GM19395 (cell line): ENCODE measurements around the gene GEMIN4.
"Not testable (repeated sequence)": the region's sequence is repeated elsewhere in the genome, so short reads cannot be mapped to it uniquely, and the experiment has no call there.

Experiments used
- ATAC-seq: cut with Tn5 transposase; IDR thresholded peaks from one replicate; pipeline ENCODE4 v1.9.1; 2021; ENCODE audit warnings: mild to moderate bottlenecking, moderate library complexity; ENCODE audit not compliant: unreplicated experiment

Gene GEMIN4

GRCh38 chr17:752002-752619 is at the start of gene GEMIN4:
GEMIN4 (minus strand) TSS chr17:752264; CDS start chr17:752142, 122 bp downstream.
- ATAC-seq, result peak; percentile 85

GRCh38 chr17:801660-802059 is 49.6 kb upstream of the GEMIN4 start:
- ATAC-seq, result no peak

DNA sequence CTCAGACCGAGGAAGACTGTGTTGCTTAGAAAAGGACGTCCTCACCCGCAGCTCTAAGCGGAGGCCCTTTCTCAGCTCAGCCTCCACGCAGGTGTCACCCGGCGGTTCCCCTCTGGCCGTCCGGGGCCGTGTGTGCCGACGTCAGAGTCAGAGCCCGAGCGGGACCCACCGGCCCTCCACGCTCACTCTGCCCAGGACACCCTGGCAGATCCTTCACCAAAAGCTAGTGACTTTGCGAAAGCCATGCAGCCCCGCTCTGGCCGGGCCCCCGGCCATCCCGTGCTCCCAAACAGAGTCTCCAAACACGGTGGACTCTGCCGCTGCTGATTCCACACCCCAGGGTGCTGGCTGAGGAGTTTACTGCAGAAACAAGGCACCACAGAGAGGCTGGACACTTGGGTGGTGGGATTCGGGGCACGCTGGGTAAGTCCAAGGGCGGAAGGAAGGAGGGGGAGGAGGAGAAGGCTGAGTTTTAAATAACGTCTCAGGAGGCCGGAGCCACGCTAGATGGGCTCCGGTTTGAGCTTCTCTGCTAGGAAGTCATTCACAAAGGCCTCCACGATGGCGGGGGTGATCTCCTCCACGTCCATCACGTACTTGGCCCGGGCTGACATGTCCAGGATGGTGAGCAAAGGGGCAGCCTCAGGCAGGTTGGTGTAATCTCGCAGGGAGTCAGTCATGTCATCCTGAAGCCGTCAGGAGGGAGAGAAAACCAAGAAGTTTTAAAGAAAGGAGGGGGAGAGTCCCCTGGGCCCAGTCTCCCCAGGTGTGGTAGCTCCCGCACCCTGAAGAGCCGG is 48.6 kb upstream of the GEMIN4 start:
- no peak for ATAC-seq

- no peak for ATAC-seq
These were observed 47.2 kb upstream of the GEMIN4 start for GRCh38 chr17:799261-799660.

- no peak for ATAC-seq
These were observed 46.2 kb upstream of the GEMIN4 start for GRCh38 chr17:798246-798645.

DNA sequence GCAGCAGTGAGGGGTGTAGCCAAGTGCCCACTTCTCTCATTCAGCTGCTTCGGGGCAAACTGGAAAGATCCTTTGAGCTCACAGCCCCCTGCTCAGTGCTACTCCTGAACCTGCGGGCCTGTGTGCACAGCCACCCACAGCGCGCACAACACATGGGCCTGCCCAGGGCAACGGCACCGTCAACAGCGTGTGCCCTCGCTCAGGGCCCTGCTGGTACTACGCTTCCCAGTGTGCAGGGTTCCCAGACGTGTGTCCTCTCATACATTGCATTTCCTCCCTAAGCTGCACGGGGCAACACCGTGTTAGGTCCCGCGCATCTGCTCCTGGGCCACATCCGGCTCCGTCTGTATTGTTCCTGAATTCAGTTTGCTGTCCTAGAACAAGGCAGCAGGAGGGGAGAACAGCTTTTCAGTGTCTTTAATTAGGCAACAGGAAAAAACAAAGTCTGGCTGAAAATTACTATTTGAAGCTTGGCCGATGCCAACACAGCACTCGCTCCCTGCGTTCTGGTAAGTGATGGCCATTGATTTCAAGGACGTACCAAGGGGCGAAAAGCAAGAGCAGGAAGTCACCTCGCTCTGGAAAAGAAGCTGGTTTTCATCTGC is 45.3 kb upstream of the GEMIN4 start:
- ATAC-seq, result no peak

DNA sequence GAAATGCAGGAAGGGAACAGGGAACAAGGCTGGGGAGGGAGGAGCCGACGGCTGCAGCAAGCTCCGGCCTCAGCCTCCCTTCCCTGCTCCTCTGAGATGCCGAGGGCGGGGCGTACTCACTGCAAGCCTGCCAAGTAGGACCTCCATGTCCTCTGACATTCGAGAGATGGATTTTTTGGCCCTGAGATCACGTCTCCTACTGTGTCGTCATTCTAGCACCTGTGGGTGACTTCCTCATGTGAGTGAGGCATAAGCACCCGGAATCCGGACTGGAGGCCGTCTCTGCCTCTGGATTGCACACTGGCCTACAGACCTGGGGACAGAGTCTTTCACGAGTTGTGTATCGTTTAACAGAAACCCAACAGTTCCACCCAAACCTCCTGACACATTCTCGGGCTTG is 44.5 kb upstream of the GEMIN4 start:
- ATAC-seq, result no peak

DNA sequence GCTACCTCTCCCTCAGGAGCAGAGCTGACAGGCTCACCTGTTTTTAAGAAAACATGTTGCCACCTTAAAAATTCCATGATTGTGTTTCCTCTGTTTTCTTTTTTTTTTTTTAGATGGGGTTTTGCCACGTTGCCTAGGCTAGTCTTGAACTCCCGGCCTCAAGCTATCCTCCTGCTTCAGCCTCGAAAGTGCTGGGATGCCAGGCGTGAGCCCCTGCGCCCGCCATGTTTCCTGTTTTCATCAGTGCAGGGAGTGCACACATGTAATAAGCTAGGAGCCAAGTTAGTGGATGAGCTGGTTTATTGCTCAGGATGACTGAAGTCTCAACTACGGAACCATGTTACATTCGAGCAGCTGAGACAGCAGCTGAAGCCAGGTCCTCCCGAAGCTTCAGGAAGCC is 43.7 kb upstream of the GEMIN4 start:
- no peak for ATAC-seq

- no peak for ATAC-seq
These were observed 43.2 kb upstream of the GEMIN4 start for GRCh38 chr17:795276-795675.

DNA sequence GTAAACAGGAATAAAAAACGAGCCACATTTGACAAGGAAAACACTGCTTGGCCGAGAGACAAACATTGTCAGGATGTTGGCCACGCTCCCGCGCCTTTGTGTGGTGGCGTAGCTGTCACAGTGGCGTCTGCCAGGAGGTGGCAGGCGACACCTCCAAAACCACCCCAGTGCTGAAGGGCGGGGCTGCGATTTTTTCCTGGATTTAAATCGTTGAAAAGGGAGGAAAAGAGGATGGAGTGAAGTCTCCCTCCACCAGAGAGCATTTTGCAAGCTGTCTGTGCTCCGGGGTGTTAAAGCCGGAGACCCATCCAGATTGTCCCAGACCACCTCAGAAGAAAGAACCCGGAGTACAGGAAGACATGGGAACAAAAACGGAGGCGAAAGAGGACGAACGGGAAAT is 42.8 kb upstream of the GEMIN4 start:
- ATAC-seq, result no peak

GRCh38 chr17:792277-792676 is 40.2 kb upstream of the GEMIN4 start:
- ATAC-seq, result no peak

DNA sequence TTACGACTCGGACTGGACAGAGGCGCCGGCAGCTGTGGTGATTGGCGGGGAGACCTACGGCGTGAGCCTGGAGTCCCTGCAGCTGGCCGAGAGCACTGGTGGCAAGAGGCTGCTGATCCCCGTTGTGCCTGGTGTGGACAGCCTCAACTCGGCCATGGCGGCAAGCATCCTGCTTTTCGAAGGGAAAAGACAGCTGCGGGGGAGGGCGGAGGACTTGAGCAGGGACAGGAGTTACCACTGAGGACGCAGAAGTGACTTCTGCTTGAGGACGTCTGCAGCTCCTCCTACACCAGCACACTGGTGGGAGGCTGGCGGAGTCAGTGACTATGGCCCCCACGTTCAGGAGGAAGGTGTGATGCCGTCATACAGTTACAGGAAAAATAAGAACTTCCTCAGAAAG is 39.8 kb upstream of the GEMIN4 start:
- ATAC-seq, result no peak

DNA sequence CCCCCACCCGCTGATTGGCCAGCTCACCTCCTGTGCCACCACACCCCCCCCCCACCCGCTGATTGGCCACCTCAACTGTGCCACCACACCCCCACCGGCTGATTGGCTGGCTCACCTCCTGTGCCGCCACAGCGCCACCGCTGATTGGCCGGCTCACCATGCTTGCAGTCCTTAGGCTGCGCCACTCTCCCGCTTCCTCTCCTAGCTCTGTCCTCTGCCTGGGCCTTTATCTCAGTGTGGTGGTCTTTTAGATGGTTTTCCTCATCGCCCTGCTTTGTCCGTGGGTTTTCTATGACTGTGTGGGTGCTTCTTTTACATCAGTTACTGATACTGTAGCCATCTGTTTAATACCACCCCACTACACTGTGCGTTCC is 38.8 kb upstream of the GEMIN4 start:
- not testable (repeated sequence) for ATAC-seq

DNA sequence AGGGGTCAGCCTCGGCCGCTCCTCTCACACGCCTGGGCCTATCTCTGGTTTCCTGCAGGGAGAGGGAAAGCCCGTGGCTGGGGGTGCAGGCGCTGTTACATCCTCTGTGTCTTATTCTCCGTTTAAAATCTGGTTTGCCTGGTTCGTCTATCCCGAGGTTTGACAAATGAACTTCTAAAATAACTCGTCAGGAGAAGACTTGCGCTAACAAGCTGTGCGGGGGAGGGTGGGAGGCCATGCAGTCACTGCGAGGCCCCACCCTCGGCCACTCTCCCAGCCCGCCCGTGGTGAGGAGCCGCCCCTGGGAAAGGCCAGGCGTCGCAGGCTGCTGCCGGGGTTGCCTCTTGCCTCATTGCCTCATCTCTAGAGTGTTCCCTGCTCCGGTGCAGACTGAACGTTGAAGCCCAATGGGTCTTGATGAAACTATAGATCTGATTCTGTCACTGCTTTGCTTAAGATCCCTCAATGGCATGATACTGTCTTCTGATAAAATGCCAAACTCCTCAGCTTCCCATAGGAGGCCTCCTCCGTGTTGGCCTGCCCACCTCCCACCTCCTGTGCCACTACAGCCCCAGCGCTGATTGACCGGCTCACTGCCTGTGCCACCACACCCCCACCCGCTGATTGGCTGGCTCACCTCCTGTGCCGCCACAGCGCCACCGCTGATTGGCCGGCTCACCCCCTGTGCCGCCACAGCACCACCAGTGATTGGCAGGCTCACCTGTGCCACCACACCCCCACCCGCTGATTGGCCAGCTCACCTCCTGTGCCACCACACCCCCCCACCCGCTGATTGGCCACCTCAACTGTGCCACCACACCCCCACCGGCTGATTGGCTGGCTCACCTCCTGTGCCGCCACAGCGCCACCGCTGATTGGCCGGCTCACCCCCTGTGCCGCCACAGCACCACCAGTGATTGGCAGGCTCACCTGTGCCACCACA is 38.1 kb upstream of the GEMIN4 start:
- not testable (repeated sequence) for ATAC-seq

- no peak for ATAC-seq
These were observed 37.2 kb upstream of the GEMIN4 start for GRCh38 chr17:789160-789840.

DNA sequence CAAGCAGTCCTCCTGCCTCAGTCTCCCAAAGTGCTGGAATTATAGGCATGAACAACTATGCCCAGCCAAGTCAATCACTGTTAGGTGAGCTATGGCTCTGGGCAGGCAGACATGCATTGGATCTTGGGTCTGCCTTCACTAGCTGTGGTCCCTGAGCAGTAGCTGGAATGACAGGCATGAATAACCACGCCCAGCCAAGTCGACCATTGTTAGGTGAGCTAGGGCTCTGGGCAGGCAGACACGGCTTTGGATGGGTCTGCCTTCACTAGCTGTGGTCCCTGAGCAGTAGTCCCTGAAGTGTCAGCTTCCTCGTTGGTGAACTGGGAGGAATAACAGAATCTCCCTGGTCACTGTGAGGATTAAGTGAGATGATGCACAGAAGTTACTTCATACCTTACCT is 36.5 kb upstream of the GEMIN4 start:
- no peak for ATAC-seq

GRCh38 chr17:787641-788221 is 35.7 kb upstream of the GEMIN4 start:
- ATAC-seq, result no peak

GRCh38 chr17:785901-786300 is 33.8 kb upstream of the GEMIN4 start:
- not testable (repeated sequence) for ATAC-seq

DNA sequence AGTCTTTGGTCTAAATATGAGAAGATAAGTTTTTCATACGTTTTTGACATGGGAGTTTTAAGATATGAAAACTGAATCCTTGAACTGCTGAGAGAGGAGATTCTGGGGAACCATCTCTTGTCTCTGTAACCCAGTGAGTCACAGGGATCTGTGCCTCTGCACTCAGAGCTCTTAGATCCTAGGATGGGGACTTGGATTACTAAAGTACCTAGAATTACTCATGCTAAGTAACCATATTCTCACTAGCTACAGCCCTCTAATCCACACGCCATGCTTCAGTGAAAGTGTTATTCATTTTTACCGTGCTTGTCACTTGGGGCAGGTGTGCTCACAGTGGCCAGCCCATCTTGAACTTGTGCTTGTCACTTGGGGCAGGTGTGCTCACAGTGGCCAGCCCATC is 32.1 kb upstream of the GEMIN4 start:
- no peak for ATAC-seq
